AG09319 (cell line): Measurements from ENCODE around the gene TMSB4X.
"Not testable (repeated sequence)": the region's sequence is repeated elsewhere in the genome, so short reads cannot be mapped to it uniquely, and the experiment has no call there.

Experiments used
- DNase-seq: peaks from one replicate; pipeline ENCODE4 v3.0.0-alpha.2; 2010; ENCODE audit warnings: low read depth; ENCODE audit errors: extremely low read depth
- CTCF ChIP-seq: IDR thresholded peaks from 2 replicates; pipeline ENCODE4 v1.5.1; 2011; ENCODE audit warnings: low read depth, mild to moderate bottlenecking, inconsistent platforms, low read length, moderate library complexity

Gene TMSB4X

GRCh38 chrX:12972878-12973560, 1.9 kb upstream of the TMSB4X start:
- no peak for DNase-seq
- no peak for TF ChIP-seq CTCF

GRCh38 chrX:12973561-12974304, 1.2 kb upstream of the TMSB4X start:
- no peak for DNase-seq
- no peak for TF ChIP-seq CTCF

GRCh38 chrX:12974305-12974795, 560 bp upstream of the TMSB4X start:
- no peak; the same call in 1 of the 2 replicates for TF ChIP-seq CTCF
- no peak for DNase-seq

- no peak for DNase-seq
- no peak for TF ChIP-seq CTCF
Measured at GRCh38 chrX:12975670-12975965, 708 bp downstream of the TMSB4X start.

GRCh38 chrX:12975991-12976558, 1.2 kb downstream of the TMSB4X start:
- TF ChIP-seq CTCF: no peak
- no peak for DNase-seq

GRCh38 chrX:12976819-12977732, 2.2 kb downstream of the TMSB4X start:
- not testable (repeated sequence) for DNase-seq

- no peak for TF ChIP-seq CTCF
- DNase-seq: no peak
Measured at GRCh38 chrX:12977761-12978204, 2.9 kb downstream of the TMSB4X start.
